Inferior parietal cortex (tissue), 1 donor: Measurements from ENCODE around the gene NRAP.
A peak's percentile ranks its signal among the peaks of the same experiment; 100 is the strongest.
"Not testable (repeated sequence)": the region's sequence is repeated elsewhere in the genome, so short reads cannot be mapped to it uniquely, and the experiment has no call there.

ENCODE experiments used
- DNase-seq: peaks from one replicate; pipeline ENCODE4 v3.0.0-alpha.2; 2016; ENCODE audit errors: extremely low spot score

Gene NRAP

DNA sequence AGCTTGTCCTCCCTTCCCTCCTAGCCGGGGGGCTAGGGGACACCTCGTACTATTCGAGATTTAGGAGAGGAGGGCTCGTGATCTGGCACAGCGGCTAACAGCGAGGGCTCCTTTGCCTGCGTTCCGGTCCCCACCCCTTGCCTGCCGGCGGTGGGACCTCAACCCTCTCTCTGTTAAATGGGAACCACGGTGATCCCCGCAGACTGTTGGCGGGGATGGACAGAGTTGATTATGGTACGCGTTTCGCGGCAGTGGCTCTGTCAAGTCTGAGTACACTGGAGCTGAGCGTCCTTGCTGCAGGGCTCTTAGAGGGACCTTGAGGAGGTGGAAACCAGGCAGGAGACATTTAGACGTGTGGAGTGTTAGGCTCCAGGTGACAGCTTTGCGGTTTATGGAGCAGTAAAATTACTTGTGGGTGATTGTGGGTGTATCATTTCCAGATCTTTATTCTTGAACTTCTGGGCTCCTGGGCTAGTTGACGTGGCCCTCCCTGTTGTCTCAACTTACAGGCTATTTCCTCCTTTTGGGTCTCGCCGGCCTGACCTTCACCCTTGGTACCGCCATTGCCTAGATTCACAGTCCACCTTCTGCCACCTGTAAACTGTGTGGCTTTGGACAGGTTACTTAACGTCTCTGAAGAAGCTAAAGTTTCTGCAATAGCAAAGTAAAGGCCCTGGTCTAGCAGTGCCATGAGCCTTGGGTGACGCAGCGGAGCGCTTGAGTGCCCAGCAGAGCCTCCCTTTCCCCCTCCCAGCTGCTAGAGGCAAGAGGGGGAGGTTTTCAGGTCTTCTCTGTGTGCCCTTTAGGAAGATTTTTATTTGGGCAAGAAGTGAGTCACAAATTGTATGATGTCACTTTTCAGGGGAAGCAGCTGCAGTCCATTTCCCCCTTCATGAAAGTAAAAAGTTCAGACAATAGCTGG, 16.6 kb upstream of the NRAP start:
- DNase-seq: peak; percentile 33

DNA sequence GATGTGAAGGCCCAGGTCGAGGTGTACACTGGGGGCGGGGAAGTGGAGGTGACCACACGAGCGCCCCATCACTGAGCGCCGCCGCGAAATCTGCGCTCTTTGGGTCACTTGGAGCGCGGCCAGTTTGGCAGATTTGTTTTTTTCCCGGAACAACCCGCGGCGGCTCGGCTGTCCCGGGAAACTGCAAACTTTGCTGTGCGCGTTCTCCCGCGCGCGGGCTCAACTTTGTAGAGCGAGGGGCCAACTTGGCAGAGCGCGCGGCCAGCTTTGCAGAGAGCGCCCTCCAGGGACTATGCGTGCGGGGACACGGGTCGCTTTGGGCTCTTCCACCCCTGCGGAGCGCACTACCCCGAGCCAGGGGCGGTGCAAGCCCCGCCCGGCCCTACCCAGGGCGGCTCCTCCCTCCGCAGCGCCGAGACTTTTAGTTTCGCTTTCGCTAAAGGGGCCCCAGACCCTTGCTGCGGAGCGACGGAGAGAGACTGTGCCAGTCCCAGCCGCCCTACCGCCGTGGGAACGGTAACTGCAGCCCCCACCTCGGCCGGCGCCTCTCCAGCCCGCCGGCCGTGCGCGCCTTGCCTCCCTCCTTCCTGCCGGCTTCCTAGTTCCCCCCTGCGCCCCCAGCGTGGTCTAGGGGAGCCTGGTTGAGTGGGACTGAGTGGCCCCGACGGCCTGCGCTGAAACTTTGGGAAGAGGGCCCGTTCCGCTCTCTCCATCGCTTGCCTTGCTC, 15.8 kb upstream of the NRAP start, which contains the start of gene CASP7:
Gene CASP7, plus strand, starts transcription at position 450 of the 727 bp plus-strand sequence. CDS start 17,582 bp downstream, outside the sequence.
- peak; percentile 44 for DNase-seq

DNA sequence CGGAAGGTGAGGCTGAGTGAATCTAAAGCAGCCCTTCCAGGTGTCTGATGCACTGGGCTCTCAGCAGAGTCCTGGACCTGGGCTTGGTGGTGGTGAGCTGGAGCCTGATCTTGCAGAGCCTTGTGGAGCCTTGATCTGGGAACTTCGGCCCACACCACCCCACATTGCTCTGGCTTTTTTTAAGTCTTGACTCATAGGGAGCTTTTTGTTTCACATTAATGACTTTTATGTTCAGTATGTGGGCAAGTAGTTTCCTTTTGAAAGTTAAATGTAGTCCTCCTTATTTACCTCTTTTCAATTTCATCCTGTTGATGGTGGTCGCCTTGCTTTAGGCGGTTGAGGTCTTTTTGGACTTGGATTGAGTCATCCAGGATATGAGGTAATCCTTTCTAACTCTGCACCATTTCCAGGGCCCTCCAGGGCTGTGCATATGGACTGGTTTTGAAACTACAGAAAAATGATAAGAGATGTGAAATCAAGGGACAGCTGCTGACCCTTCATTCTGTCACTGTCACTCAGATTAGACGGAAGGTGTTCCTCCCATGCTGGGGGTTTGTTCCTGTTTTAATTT, 2.9 kb upstream of the NRAP start:
- no peak for DNase-seq

DNA sequence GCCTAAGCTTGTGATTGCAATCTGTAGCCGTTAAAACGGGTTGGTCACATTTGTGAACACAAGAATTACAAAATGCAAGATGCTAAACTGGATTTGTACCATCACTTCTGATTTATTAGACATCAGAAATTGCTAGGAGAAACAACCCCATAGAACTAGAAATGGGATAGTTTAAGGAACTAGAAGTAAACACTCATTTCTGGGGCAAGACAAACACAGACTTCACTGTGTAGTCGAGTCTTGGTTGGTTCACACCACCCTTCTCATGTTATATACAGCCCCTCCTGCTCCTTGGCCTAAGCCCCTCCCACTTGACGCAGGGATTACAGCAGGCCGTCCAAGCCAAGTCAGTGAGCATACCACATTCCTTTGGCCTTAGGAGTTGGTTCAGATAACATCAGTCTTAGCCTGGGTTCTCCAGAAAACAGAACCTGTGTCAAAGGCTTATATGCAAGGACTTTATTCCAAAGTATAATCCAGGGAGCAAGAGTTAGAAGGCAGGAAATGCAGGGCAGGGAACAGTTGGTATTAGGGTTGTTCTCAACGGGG, 2.0 kb upstream of the NRAP start:
- DNase-seq: no peak

DNA sequence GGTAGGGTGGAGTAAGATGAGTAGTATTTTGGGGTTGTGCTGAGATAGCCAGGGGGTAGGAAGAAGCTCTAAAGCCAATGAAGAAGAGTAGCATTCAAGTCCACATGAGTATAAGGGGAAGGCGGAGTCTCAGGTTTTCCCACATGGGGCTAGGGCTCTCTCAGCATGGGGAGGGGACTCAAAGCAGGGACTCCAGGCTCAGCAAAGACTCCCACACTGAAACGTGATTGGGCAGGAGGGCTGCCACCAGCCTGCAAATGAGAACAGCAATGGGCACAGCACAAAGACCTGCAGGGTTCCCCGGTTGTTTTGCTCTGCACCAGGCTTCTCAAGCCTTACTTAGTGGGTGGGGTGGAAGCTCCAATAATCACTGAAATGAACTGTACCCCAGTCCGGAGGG, 1.5 kb upstream of the NRAP start:
- DNase-seq: no peak

DNA sequence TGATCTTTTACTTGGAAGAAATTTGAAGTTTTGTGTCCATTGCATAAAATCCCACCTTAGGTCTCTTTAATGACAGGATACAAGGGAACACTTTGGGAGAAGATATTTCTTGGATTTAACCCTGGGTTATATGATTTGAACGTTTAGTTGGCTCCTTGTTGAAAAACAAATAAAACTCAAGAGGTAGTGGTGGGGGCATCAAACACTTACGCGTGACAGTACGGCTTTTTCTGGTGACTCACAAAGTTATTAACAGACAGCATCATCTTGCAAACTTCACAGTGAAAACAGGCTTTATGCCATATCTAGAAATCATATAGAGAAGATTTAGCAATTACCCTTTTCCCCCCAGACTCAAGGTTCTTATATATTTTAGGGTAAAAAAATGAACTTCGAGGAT, 699 bp downstream of the NRAP start:
- no peak for DNase-seq

DNA sequence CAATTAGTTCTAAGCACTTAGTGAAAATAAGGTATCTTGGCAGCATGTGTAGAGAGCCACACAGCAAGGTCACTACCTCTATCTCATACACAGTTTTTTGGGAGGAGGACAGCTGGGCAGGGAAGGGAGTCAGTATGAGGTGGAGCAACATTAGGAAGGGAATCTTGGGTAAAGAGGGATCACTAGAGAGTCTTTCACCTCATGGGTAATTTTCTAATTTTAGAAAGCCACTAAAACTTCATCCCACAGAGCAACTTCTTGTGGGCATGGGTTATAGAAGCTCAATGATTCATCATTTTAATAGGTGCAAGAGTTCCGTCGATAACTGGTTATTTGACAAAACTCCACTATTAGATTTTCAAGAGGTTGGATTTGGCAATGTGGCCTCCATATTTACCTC, 2.5 kb downstream of the NRAP start:
- DNase-seq: no peak

DNA sequence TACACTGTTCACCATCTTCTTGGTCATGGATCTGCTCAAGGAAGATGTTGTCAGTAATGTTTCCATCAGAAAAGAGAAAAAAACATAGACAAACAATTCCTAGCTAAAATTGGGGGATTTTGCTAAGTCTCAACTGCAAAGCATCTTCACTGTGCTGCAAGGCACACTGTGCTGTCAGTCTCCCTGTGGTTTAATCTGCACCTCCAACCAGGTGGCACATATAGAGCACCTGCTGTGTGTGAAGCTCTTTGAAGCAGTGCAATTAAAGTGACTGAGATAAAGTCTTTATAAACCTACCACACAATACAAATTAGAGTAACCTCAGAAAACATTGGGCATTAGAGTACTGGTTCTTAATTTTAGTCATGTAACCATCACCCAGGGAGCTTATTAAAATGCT, 6.3 kb downstream of the NRAP start:
- DNase-seq: no peak

DNA sequence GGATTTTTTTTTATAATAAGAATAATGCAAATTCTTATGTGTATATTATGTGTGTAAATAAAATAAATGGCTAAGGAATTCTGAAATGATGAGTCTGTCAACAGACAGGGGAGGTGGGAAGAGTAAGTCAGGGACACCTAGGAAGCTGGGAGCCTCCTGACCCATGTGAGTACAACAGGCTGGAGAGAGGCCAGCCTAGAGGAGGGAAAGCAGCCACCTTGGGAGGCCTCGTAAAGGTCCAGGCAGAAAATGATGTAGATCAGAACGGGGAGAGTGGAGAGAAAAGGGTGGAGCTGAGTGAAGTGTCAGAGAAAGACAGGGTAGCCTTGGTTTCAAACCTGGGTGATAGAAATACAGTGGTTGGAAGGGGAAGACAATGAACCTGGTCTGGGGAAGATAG, 6.9 kb downstream of the NRAP start:
- no peak for DNase-seq

DNA sequence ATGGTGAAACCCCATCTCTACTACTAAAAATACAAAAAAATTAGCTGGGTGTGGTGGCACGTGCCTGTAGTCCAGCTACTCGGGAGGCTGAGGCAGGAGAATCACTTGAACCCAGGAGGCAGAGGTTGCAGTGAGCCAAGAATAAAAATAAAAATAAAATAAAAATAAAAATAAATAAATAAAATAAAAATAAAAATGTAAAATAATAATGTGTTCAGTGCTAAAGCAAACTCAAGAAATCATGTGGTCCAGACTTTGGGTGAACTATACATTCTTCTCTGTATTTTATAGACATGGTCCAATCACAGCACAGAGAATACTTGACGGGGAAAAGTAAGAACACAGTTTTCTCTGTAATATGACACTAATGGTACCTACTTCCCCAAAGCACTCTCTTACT, 11.4 kb downstream of the NRAP start:
- not testable (repeated sequence) for DNase-seq

DNA sequence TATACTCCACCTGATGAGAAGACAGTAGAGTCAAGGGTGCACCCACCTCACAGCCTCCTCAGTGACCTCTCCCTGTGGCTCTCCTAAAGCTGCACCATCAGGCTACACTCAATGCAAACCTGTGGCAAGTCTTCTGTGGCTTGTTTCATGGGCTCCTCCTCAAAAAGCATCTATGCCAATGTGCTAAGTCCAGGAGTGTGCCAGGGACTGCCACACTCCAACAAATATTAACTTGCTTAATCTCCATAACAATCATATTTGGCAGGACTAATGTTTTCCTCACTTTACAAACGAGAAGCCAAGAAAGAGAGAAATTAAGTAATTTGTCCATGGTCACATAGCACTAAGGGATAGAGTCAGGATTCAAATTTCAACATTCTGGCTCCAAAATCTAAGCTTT, 11.9 kb downstream of the NRAP start:
- DNase-seq: no peak

DNA sequence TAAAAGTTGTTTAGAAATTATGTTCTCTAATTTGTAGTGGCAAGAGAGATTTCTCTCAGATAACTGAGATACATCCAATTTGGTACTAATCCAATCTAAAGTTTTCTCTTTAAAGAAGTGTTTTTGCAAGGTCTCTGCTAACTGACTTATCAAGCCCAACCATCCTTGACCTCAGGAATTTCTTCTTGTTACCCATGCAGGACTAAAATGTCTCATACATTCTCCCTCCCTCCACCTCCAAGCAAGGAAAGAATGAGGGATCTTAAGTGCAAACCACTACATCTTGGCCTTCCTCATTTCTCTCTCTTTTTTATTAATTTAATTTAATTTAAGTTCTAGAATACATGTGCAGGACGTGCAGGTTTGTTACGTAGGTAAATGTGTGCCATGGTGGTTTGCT, 12.8 kb downstream of the NRAP start:
- DNase-seq: no peak

DNA sequence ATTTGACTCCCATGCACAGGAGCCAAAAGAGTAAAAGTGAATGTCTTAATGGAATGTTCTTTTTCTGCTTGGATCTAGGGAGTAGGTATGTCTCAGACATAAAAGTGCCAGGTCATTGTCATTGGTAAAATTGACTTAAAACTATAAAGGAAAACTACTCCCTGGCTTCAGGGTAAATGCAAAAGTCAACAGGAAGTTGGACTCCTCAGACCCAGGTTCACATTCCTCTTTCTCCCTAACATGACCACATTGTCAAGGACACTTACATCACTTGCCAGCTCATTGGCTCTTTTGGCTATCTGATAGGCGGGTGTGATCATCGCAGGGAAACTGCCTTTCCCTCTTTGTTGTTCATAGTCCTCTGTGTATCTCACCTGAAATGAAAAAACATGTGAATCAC, 13.7 kb downstream of the NRAP start:
- DNase-seq: no peak

DNA sequence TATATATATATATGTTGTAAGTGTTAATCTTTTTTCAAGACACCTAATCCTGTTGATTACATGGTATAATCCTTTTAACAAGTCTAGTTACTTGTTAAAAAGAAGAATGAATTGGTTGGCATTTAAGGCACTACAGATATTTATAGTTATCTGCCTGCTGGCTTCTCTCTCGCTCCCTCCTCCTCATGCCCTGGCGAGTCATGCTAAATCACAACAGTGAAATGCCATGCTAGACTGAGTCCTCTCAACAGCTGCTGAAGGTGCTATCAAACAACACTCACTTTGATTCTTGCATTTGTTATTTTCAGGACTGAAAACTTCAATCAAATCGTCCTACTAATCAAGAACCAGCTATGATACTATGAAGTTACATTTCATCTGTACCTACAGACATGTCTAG, 15.4 kb downstream of the NRAP start:
- peak; percentile 22 for DNase-seq

DNA sequence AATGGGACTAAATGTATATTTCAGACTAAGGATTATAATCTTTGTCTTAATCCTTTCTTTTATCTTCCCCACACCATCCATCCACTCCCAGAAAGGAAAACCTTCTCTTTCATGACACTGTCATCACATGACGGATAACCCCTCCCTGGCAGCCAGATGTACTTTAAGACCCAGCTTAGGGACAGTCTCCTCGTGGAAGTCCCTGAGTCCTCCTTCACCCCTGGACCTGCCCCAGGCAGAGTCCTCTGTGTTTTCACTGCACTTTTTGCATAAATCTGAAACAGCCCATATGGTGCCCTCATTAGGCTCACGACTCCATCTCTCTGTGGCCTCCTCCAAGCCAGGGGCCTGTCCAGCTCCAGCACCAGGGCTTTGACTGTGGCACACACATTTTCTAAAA, 16.0 kb downstream of the NRAP start:
- no peak for DNase-seq

DNA sequence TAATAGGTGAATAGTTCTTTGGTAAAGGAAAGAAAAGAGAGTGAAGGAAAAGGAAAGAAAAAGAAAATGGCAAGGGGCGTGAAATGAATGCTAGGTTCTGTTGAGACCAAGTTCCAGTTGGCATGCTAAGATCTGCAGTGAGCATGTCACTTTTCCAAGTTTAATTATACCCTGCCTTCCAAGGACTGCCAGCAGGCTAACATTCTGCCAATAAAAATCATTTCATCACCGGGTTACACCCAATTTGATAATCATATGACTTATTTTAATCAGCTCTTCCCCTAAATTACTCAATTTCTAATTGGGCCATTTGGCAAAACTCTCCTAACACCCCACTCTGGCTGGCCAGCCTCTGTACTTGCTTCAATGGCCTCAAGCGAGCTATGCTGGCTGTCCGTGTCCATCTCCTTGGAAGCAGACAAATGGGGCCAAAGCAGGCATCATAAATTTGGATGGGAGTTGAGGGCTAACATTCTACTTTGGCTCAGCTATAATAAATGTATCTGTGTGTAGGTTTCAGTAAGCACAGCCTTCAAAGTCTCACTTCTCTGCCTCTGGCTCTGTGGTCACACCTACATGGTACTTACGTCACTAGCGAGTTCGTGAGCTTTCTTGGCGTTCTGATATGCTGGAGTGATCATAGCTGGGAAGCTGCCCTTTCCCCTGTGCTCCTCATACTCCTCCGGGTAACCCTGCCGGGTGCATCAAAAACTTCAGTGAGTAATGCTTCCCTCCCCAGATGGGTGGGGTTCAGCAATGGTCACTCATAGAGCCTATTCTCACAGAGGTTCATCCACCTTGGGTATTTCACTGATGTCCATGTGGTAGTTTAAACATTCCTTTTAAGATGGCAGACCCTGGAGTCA, 17.3 kb downstream of the NRAP start:
- peak; percentile 24 for DNase-seq

DNA sequence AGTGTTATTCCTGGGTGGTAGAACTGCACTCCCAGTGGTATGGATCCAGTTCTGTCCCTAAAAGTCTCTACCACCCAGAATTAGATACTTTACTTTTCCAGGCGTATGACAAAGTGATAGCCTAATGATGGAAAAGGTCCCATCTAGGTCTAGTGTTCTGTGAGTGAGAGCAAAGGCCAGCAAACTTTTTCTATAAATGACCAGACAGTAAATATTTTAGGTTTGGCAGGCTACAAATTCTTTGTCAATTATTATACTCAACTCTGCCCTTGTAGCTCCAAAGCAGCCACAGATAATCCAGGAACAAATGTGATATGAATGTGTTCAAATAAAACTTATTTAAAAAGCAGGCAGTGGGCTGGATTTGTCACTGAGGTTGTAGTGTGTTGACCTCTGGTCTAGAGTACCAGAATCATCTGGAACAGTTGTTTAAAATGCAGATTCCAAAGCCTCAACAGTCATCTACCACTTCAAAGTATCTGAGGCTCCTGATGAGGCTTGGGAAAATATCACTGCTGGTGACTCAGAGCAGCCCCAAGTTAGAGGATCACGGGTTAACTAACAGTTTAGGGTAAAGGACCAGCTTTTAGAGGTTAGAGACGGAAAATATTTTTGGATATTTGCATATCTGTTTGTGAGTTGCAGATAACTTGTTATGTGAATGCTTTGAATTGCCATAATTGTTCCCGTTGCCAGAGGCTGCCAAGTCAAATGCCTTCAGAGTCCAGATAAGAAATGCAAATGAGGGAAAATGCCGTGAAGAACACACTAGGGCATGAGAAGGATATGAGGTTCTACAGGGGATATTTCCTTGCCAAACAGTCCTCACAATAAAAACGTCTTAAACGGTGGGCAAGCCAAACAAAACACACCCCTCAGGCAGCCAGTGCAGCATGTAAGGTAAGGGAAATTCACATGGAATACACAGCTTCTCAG, 19.4 kb downstream of the NRAP start:
- no peak for DNase-seq

DNA sequence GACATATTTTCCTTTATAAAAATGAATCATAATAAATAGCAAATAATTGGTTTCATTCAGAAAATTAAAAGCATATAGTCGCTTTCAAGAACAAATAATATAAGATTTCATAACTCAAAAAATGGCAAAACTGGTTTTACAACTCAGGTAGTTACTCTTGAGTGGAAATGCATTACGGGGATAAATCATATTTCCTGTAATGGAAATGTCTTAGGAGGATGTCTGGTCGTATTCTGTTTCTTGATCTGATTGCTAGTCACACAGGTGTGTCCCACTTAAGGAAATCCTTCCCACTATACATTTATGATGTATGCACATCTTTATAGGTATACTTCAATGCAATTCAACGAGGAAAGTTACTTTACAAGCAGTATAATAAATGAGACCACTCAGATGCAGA, 20.7 kb downstream of the NRAP start:
- DNase-seq: no peak

DNA sequence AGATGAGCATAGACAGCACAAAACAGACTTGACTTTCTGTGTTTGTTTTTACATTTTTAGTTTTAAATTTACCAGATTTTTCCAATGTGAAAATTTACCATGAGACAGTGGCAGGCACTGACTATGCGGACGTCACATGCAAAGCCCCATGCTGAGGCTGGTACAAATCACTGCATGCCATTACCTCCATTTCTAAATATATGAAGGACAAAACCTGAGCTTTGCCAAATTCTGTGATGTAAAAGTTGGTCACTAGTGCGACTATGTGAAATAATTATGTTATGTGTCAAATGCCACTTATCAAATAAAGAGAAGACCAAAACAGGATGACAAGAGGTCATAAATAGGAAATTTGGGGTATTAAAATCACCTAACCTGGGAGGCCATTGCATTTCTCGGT, 22.1 kb downstream of the NRAP start:
- no peak for DNase-seq

DNA sequence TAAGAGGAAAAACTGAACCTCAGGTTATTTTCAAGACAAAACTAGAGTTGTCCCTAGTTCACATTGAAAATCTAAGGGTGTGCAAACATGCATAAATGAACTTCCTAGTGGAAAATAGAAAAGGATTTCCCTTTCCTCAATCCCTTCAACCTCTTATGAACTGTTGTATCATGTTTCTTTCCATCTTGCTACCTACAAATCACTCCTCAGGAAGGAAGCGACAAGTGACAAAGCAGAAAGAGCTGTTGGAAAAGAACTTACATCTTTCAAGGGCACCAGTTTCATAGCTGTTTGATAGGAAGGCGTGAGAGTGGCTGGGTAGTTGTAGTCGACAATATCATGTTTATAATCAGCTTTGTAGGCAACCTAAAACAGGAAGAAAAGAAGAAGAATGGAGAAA, 23.9 kb downstream of the NRAP start:
- no peak for DNase-seq
